CD4-positive, alpha-beta T cell treated with Interleukin-12 subunit alpha and Interleukin-12 subunit beta, for 1 hour (primary cell): Measurements from ENCODE around the gene EML2.
"Not testable (repeated sequence)": the region's sequence is repeated elsewhere in the genome, so short reads cannot be mapped to it uniquely, and the experiment has no call there.

Experiments used
- DNase-seq: peaks from one replicate; pipeline ENCODE4 v3.0.0-alpha.2; 2020

EML2 gene

DNA sequence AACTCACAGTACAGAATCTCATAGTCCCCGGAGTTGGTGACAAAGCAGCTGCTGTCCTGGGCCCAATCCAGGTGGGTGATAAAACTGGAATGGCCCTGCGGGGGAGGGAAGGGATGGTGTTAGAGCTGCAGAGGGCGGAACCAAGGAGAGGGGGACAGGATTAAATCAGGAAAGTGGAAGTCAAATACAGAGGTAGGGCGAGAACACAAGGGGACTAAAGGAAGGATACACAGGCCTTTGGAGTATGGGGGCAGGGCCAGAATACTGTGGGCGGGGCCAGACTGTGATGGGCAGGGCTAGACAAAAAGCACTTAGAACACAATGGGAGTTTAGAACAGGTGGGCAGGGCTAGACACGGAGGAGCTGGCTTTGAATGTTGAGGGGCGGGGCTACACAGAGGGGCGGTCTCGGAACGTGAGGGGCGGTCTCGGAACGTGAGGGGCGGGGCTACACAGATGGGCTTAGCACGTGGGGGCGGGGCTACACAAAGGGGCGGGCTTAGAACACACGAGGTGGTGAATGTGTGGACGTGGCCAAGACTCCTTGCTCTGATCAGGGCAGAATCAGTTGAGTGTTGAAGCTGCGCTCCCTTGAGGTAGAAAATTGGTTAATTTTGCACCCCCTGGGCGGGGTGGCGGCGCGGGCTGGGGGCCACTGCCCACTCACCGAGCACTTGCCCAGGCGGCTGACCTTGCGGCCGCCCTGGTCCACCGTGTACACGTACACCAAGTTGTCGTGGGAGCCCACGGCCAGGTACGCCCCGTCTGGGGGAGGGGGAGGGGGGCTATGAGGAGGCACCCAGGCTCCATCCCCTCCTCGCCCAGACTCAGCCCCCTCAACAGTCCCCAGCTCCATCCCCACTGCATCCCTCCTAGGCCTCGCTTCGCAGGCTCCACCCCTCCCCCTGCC lies 23.1 kb downstream of the EML2 start:
- peak; percentile 84 for DNase-seq

DNA sequence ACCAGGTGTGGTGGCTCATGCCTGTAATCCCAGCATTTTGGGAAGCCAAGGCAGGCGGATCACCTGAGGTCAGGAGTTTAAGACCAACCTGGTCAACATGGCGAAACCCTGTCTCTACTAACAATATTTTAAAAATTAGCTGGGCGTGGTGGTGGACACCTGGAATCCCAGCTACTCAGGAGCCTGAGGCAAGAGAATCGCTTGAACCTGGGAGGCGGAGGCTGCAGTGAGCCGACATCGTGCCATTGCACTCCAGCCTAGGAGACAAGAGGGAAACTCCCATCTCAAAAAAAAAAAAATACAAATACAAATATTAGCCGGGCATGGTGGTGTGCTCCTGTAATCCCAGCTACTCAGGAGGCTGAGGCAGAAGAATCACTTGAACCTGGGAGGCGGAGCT lies 24.1 kb downstream of the EML2 start:
- not testable (repeated sequence) for DNase-seq

DNA sequence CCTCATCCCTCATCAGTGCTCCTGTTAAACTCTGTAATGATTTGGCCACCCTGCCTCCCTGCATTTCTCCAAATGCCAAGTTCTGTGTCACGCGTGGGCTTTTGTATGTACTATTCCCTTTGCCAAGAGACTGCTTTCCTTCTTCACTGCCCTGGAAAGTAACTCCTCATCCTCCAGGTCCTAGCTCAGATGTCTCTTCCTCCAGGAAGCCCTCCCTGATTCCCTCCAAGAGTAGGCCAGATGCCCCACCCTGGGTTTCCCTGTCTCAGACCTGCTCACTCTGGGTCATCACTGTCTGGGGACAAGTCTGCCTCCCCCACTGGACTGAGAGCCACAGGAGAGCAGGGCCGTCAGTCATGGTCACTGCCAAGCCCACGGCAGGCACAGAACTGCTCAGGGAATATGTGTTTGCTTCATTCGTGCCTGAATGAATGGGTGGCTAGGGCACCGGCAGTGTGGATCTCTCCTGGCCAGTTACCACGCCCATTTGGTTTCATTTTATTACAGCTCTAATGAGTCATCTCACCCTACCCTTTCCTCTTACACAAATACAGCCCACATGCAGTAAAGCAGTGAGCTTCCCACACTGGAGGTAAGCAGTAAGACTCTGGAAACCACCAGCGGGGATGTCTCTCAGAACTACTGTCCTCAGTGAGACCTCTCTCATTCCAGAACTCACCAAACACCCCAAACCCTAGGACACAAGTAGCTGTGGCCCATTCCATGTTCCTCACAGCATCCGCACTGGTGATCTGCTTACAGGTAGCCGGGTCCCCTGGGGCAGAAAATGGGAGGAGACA lies 25.1 kb downstream of the EML2 start:
- peak; percentile 42 for DNase-seq

DNA sequence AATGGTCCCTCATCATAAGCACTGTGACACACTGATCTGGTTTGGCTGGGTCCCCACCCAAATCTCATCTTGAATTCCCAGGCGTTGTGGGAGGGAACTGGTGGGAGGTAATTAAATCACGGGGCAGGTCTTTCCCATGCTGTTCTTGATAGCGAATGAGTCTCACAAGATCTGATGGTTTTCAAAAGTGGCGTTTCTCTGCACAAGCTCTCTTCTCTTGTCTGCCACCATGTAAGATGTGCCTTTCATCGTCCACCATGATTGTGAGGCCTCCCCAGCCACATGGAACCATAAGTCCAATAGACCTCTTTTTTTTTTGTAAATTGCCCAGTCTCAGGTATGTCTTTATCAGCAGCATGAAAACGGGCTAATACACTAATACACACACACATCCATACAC lies 30.2 kb downstream of the EML2 start:
- no peak for DNase-seq

DNA sequence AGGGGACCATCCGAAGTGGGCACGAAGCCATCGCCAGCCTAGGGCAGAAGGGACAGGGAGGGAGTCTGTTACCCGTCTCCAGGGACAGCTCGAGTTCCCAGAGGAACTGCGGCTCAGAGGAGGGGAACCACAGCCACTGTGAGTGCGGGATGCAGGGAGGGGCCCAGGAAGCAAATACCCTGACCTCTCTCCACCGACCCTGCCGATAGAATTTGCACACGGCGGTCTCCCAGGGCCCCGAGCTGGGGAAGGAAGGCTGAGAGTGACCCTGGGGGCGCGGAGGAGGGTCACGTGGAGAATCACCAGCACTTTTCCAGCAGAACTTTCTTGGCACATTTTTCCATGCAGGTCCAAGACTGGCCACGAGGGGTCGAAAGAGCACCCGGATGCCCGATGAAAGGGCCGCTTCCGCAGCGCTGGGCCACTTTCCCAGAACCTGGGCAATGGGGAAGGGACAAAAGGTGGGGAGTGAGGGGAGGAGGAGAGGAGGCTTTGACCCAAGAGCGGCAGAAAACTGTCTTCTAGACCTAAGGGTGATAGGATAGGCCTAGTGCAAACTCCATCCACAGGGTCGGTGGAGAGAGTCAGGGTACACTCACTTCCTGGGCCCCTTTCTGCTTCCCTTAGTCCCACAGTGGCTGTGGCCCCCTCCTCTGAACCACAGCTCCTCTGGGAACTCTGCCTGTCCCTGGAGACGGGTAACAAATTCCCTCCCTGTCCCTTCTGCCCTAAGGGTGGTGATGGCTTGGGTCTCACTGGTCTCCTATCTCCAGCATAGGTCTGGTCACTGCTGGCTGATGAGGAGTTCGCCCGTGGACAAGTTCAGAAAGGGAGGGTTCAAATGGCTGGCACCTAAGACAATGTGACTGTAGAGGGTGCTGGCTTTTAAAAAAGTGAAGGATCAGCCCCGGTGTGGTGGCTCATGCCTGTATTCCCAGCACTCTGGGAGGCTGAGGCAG lies 31.8 kb downstream of the EML2 start:
- DNase-seq, result peak; percentile 45

DNA sequence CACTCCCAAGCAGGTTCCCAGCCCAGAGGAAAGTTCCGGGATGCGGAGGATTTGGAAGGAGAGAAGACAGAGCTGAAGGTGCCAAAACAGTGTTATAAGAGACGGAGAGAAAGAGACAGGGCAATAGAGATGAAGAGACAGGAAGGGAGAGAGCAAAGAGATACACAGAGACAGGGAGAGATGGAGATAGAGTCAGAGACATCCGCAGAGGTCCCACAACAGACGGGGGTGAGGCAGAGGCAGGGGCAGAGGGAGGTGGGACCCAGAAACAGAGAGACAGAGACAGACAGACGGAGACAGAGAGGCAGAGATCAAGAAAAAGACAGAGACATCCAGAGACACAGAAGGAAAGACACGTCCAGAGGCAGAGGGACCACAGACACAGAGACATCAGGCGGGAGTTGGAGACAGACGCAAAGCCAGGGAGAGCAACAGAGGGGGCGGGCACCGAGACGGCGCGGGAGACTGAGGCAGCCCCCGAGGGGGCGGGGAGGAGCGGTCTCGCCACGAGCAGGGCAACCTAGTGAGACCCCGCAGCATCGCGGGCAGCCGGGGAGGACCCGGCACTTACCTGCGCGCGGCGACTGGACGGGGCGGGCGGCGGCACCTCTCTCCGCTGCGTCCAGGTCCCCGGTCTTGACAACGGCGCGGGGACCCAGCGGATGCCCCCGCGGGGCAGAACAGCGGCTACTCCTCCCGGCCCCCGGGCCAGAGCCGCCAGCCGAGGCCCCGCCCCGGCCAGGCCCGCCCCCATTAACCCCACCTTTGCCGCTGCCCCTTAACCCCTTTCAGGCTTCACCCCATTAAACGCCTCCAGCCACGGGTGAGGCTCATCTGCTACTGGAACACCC lies 37.4 kb downstream of the EML2 start, which contains the start of gene GPR4:
GPR4 (minus strand) TSS at position 689 of the 851 bp plus-strand sequence. CDS start 10,346 bp downstream, outside the sequence.
- DNase-seq, result no peak

DNA sequence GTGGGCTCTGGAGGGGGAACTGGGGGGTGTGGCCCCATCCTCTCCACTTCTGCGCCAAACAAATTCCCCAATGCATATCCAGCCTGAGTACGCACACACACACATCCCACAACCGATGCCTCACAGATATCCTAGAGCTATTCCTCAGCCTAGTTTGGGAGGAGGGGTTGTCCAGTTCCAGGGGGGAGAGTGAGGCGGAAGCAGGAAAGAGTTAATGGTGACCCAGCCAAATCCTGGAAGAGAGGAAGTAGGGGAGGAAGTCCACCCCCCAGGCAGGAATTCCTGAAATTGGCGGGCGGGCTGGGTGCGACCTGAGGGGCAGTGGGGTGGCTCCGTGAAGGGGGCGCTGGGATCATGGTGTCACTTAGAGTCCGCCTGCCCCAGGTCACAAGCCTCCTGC lies 38.1 kb downstream of the EML2 start:
- DNase-seq, result no peak

DNA sequence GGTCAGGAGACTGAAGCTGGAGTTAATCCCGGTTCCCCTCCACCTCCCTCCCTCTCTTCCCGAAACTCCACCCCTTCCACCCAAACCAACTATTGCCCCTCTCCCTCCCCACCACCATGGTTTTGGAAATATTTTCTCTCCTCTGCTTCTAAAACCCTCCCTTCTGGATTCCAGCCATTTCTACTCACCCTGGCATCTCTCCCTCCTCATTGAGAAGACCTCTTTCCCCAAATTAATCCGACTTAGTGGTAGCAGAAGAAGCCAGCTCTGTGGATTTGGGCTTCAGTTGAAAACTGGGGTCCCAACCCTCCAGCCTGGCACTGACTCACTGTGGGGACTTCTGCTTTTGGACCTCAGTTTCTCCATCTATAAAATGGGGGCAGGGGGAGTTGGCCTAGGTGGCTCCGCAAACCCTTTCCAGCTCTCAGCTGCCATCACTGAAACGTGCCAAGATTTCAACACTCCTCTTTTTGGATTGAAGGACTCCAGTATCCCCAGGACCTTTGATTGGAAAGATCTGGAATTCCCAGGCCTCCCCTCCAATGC lies 38.8 kb downstream of the EML2 start:
- DNase-seq, result no peak

DNA sequence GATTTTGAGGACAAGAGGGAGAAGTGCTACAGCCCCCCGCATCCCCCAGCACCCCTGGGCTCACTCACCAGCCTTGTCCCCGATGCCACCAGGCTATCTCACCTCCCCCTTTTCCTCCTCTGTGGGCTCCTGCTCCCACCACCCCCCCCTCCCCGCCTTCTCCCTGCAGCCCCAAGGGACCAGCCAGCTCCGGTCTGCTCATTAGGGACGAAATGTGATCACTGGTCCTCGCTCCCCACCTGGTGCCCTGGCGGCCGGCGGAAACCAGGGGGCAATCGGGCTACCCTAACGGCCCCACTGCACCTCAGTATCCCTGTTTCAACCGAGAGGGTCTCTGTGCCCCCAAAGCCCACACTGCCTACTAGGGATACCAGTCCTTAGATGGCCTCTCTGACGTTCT lies 39.9 kb downstream of the EML2 start:
- DNase-seq, result no peak

DNA sequence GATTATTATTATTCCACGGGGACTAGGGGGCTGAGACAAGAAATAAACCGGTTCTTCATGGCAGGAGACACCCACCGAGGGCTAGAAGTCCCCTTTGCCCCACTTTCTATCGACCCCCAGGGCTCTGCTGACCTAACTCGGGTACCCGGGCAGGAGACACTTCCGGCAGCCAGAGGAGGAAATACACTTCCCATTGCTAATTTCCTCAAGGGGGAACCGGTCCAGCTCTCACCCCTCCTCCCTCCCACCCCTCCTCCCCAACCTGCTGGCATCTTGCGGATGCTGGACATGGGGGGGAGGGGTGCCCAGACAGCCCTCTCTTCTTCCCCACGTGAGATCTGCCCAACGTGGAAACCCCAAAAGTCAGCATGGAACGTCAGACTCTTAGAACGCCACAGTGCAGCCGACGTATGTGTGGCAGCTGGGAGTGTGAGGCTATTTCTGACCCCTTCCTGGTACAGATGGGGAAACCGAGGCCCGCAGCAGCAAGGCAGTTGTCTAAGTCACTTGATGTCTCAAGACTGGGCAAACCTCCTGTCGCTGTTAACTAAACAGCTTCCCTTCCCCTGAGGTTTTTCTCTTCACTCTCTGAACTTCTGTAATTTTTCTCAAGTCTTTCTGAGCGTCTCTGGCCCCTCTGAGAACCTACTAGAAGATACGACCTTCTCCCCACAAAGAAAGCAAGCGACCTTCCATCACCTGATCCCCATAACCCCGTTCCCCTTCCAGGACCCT lies 40.8 kb downstream of the EML2 start:
- DNase-seq, result peak; percentile 14

DNA sequence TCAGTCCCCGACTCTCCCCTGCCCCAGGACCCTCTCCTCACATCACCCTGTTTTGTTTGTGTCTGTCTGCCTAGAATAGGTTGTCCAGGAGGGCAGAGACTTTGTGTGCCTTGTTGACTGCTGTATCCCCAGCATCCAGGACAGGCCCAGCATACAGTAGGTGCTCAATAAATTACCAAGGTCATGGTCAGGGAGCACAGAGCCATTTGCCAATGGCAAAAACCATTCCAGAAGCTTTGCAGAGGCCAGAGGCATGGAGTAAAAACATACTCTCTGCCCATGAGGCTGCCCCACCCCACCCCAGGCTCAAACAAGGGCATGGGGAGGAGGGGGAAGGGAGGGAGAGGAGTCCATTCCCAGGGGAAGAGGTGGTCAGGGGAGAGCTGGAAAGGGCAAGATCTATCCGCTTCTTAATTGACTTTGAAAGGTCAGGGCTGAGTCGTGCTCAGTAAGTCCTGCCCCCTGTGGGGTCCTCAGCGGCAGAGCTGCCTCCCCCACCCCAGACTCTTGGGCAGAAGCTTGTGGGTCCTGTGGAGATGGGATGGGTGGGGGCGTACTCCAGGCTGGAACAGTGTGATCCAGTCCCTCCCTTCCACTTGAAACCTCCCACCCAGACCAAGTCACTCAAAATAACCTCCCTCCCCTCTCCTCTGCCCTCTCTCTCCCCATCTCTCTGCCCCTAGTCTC lies 41.6 kb downstream of the EML2 start:
- DNase-seq, result no peak

DNA sequence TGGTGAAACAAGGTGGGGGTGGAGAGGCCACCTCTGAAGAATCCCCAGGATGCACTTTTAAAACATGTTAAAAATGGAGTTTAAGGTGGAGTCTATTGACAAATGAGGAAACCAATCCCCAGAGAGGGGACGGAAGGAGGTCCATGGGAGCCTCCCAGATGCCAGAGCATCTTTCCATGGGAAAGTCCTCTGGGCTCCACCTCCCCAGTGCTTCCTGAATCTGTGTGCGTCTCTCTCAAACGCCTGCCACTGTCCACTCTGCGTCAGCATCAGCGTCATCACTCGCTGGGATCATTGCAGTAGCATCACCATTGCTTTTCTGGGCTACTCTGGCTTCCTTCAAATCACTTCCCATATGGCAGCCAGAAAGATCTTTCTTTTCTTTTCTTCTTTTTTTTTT lies 43.4 kb downstream of the EML2 start:
- DNase-seq, result no peak

DNA sequence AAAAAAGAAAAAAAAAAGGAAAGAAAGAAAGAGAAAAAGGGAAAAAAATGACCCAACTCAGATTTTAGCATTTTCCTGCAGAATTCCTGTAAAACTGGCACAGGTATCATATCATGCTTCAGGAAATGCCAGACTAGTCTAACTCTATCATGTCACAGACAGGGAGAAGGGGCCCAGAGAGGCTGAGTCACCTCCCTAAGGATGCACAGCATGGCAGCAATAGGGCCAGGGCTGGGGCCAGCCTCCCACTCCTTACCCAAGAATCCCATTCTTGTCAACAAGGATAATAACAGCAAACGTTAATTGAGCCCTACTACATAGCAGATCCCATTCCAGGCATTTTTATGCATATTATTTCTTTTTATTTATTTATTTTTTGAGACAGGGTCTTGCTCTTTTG lies 45.7 kb downstream of the EML2 start:
- no peak for DNase-seq

DNA sequence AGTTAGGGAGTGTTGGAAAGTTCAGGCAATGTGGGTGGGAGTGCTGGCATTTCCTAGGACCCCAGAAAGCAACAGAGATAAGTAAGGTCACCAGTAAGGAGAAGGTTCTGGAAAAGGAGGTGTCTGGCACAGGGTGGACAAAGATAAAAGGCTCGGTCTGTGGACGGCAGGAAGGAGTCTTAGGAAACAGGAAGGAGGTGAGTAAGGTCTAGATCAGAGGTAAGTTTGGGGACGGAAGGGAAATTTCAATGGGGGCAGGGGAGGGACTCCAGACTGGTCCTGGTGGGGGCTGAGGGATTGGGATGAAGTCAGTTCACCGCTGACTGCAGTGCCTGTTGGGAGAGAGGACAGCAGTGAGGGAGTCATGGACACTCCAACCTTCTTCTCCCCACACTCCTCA lies 46.8 kb downstream of the EML2 start:
- DNase-seq, result no peak

DNA sequence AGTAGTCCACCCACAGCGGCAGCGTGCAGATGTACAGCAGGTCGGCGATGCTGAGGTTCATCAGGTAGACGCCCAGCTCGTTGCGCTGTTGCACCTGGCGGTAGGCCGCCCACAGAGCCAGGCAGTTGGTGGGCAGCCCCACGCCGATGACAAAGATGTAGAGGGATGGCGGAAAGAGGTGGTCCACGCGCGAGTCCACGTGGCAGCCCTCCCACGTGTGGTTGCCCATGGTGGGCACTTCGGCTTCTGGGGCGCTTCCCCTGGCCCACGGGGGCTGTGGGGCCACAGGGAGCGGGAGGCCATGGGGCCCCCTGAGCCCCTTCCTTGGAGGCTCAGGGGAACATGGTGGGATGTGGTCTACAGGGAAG lies 47.6 kb downstream of the EML2 start:
- DNase-seq, result no peak

DNA sequence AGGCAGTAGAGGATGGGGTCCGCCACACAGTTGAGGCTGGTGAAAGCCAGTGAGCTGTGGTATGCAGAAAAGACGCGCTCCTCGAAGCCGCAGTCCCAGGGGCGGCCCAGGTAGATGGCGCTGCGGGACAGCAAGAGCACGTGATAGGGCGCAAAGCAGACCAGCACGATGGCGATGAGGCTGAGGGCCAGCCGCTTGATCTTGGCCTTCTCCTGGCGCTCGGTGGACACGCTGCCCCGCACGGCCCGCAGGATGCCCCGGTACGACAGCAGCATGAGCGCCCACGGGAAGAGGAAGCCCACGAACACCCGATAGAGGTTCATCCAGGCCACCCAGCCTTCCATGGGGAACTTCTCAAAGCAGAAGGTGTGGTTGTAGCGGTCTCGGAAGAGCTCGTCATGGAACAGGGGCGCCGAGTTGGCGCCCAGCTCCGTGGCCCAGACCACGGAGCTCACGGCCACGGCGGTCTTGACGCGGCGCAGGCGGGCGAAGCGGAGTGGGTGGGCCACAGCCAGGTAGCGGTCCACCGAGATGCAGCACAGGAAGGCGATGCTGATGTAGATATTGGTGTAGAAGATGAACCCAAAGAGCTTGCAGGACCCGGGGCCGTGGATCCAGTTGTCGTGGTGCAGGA lies 48.1 kb downstream of the EML2 start:
- DNase-seq, result peak; percentile 35

DNA sequence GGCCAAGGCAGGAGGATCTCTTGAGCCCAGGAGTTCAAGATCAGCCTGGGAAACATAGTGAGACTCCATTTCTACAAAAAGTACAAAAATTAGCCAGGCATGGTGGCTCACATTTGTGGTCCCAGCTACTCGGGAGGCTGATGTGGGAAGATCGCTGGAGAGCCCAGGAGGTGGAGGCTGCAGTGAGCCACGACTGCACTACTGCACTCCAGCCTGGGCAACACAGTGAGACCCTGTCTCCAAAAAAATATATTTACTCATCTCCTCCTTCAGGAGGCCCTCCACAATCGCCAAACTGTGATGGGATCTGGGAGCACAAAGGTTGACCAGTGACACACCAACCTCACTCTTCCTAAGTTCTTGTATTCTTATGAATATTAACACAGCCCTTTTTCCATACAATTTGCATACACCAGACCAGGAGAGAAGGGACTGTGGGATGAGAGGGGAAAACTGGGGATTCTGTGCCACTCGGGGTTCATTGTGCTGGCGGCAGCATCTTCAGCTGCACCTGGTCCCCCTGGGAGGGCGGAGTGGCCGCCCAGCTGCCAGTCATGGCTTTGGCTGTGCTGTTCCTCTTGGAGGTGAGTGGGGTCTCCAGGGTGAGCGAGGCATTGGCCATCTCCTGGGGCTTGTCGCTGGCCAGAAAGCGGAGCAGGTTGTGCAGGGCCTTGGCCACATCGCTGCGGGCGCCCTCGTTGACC lies 48.7 kb downstream of the EML2 start:
- no peak for DNase-seq

DNA sequence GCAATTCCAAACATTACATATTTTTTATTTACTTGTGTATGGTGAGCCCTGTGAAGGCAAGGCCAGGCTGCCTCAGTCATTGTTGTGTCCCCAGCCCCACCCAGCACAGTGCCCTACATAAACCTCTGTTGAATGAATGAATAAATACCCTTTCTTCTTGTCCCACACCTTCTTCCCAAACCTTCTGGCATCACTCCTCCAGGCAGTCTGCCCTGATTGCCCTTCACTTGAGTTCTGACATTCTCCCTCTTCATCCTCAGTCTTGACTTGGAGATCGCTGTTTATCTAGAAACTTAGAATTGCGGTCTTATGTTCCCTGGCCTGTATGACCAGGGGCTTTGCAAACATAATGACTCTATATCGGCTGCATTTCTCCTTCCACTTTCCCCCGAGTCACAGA lies 49.4 kb downstream of the EML2 start:
- no peak for DNase-seq

DNA sequence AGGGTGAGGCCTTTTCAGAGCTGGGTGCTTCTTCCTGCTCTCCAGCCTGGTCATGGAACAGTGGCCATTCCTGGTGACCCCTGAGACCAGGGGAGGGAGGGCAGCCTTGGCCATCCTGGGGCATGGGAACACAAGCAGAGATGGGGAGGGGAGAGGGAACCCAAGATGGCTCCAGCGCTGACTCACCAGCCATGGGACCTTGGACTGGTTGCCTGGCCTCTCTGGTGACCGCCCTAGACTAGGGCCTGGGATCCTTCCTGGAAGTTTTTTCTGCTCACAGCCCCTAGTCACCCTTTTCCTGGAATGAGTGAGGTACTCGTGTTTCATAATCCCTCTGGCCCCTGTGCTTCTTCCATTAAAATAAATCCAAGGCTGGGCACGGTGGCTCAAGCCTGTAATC lies 51.3 kb downstream of the EML2 start:
- no peak for DNase-seq
